Ishikawa (cell line): Measurements from ENCODE around the gene KCNAB2.

ENCODE experiments used
- CEBPB ChIP-seq: IDR thresholded peaks from 2 replicates; pipeline ENCODE4 v1.6.1; 2012
- CREB1 ChIP-seq: IDR thresholded peaks from 2 replicates; pipeline ENCODE4 v1.6.1; 2012; ENCODE audit warnings: low read depth
- EGR1 ChIP-seq: IDR thresholded peaks from 2 replicates; pipeline ENCODE4 v1.6.1; 2012
- EP300 ChIP-seq: IDR thresholded peaks from 2 replicates; pipeline ENCODE4 v1.6.1; 2012; ENCODE audit warnings: borderline replicate concordance
- FOXM1 ChIP-seq: IDR thresholded peaks from 2 replicates; pipeline ENCODE4 v1.6.1; 2012; ENCODE audit warnings: low read depth, borderline replicate concordance
- NFIC ChIP-seq: IDR thresholded peaks from 2 replicates; pipeline ENCODE4 v1.6.1; 2012
- RAD21 ChIP-seq: IDR thresholded peaks from 2 replicates; pipeline ENCODE4 v1.6.1; 2012; ENCODE audit warnings: low read depth
- REST ChIP-seq: IDR thresholded peaks from 2 replicates; pipeline ENCODE4 v1.6.1; 2012; ENCODE audit warnings: low read depth, mild to moderate bottlenecking
- TAF1 ChIP-seq: IDR thresholded peaks from 2 replicates; pipeline ENCODE4 v1.6.1; 2012; ENCODE audit warnings: low read depth, mild to moderate bottlenecking
- TCF12 ChIP-seq: IDR thresholded peaks from 2 replicates; pipeline ENCODE4 v1.6.1; 2012; ENCODE audit warnings: low read depth
- TEAD4 ChIP-seq: IDR thresholded peaks from 2 replicates; pipeline ENCODE4 v1.6.1; 2012
- YY1 ChIP-seq: IDR thresholded peaks from 2 replicates; pipeline ENCODE4 v1.6.1; 2012; ENCODE audit warnings: low read depth
- ZBTB7A ChIP-seq: IDR thresholded peaks from 2 replicates; pipeline ENCODE4 v1.6.1; 2012; ENCODE audit warnings: low read depth
- TF ChIP-seq, protein P1 (sequence below): IDR thresholded peaks from 2 replicates; pipeline ENCODE4 v1.6.1; 2012
- TF ChIP-seq, protein P2 (sequence below): IDR thresholded peaks from 2 replicates; pipeline ENCODE4 v1.6.1; 2012

Gene KCNAB2

DNA sequence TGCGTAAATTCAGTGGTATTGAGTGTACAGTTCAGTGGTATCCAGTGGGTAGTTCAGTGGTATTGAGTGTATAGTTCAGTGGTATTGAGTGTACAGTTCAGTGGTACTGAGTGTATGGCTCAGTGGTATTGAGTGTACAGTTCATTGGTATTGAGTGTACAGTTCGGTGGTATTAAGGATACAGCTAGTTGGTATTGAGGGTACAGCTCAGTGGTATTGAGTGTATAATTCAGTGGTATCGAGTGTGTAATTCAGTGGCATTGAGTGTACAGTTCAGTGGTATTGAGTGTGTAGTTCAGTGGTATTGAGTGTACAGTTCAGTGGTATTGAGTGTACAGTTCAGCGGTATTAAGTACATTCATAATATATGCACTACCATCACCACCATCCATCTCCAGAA, 23.5 kb upstream of the KCNAB2 start:
- TF ChIP-seq, protein P1, sequence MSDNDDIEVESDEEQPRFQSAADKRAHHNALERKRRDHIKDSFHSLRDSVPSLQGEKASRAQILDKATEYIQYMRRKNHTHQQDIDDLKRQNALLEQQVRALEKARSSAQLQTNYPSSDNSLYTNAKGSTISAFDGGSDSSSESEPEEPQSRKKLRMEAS: no peak
- TF ChIP-seq CEBPB: no peak
- TF ChIP-seq RAD21: no peak
- TF ChIP-seq EGR1: no peak
- no peak for TF ChIP-seq YY1
- TF ChIP-seq TCF12: no peak
- no peak for TF ChIP-seq REST
- TF ChIP-seq TEAD4: no peak

GRCh38 chr1:6023346-6023745, 22.3 kb upstream of the KCNAB2 start:
- TF ChIP-seq, protein P1: no peak
- no peak for TF ChIP-seq TEAD4
- no peak for TF ChIP-seq TCF12
- TF ChIP-seq REST: no peak
- TF ChIP-seq CEBPB: no peak
- no peak for TF ChIP-seq EP300
- no peak for TF ChIP-seq RAD21
- TF ChIP-seq ZBTB7A: no peak
- no peak for TF ChIP-seq EGR1
- no peak for TF ChIP-seq NFIC
- no peak for TF ChIP-seq CREB1
- TF ChIP-seq, protein P2, sequence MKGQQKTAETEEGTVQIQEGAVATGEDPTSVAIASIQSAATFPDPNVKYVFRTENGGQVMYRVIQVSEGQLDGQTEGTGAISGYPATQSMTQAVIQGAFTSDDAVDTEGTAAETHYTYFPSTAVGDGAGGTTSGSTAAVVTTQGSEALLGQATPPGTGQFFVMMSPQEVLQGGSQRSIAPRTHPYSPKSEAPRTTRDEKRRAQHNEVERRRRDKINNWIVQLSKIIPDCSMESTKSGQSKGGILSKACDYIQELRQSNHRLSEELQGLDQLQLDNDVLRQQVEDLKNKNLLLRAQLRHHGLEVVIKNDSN: no peak
- no peak for TF ChIP-seq FOXM1
- TF ChIP-seq TAF1: no peak
- TF ChIP-seq YY1: no peak

DNA sequence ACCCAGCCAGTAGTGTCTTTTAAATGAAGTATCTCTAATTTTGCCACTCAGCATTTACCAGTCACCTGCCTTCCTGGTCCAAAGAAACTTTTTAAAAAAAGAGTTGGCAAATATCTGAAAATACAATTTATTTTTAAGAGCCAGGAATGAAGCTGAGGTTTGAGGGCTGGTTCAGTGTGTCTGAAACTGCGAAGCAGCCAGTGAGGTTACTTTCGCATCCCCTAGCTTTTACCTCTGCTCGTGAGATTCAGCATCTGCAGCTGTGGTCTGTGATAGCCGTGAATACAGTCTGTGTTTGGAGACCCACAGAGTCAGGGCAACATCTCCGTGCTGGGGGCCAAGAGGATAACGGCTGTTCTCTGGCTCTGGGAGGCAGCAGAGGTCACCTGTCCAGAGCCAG, 21.3 kb upstream of the KCNAB2 start:
- TF ChIP-seq NFIC (no peak), EP300 (no peak)

- TF ChIP-seq TCF12 (no peak), TEAD4 (no peak), FOXM1 (no peak), ZBTB7A (no peak), CEBPB (no peak), REST (no peak)
- TF ChIP-seq, protein P1: no peak
- TF ChIP-seq, protein P2: no peak
Measured at GRCh38 chr1:6025269-6026094, 20.2 kb upstream of the KCNAB2 start.
